PC-3 (cell line): ENCODE measurements around the gene PNMA1. TPM values are rescaled to one million over a fixed set of nuclear protein-coding genes. Genes with fewer than 3 reads are reported as not detected.
A peak's percentile ranks its signal among the peaks of the same experiment; 100 is the strongest.
"Not testable (repeated sequence)": the region's sequence is repeated elsewhere in the genome, so short reads cannot be mapped to it uniquely, and the experiment has no call there.

Experiments
- ATAC-seq: fragments of 200-7000 bp; cut with Tn5 transposase; 2 replicates; pipeline ENCODE4 v1.9.1; 2020; ENCODE audit warnings: mild to moderate bottlenecking, moderate library complexity
- BruUV-seq: library from RNA; stranded (reverse); fragments of 400-500 nt; replicated peaks from 2 replicates; lab custom pipeline; 2021; lab: Mats Ljungman, UMichigan
- CTCF ChIA-PET: fragments of 300-600 bp; sonication (Branson Sonifier 250); formaldehyde crosslinking; loops from one replicate; lab custom pipeline; 2022; ENCODE audit warnings: antibody characterized with exemption; lab: Charles Lee
- POLR2A ChIA-PET: fragments of 300-600 bp; sonication (Branson Sonifier 250); formaldehyde crosslinking; loops from one replicate; lab custom pipeline; 2022; ENCODE audit warnings: antibody characterized with exemption; ENCODE audit not compliant: unreplicated experiment; lab: Charles Lee
- DNase-seq: peaks from one replicate; pipeline ENCODE4 v3.0.0-alpha.2; 2015
- H2AFZ ChIP-seq: fragments of 300-600 bp; sonication (generic); 2 replicates; pipeline ENCODE4 v1.6.0; 2016; ENCODE audit warnings: antibody characterized with exemption, low read length
- H3F3A ChIP-seq: fragments of 300-600 bp; sonication (generic); one replicate; pipeline ENCODE4 v1.6.0; 2017; ENCODE audit warnings: antibody characterized with exemption, low read length, control low read depth, mild to moderate bottlenecking; ENCODE audit not compliant: unreplicated experiment
- H3K27ac ChIP-seq: fragments of 300-600 bp; sonication (generic); 2 replicates; pipeline ENCODE4 v1.5.1; 2016; ENCODE audit warnings: mild to moderate bottlenecking, low read length
- H3K27me3 ChIP-seq: fragments of 300-600 bp; sonication (generic); 2 replicates; pipeline ENCODE4 v1.6.1; 2016; ENCODE audit warnings: low read length, mixed read lengths
- H3K36me3 ChIP-seq: fragments of 300-600 bp; sonication (generic); 2 replicates; pipeline ENCODE4 v1.6.1; 2016; ENCODE audit warnings: low read depth, mixed run types, low read length, mixed read lengths
- H3K4me1 ChIP-seq: fragments of 300-600 bp; sonication (generic); 2 replicates; pipeline ENCODE4 v1.5.1; 2016; ENCODE audit warnings: low read length; ENCODE audit not compliant: insufficient read depth
- H3K4me2 ChIP-seq: fragments of 300-600 bp; sonication (generic); 2 replicates; pipeline ENCODE4 v1.6.0; 2016; ENCODE audit warnings: low read length
- H3K4me3 ChIP-seq: fragments of 300-600 bp; sonication (generic); 2 replicates; pipeline ENCODE4 v1.5.1; 2016; ENCODE audit warnings: mild to moderate bottlenecking, low read length, mixed read lengths
- H3K79me2 ChIP-seq: fragments of 300-600 bp; sonication (generic); 2 replicates; pipeline ENCODE4 v1.6.1; 2017; ENCODE audit warnings: low read length, mixed read lengths
- H3K9ac ChIP-seq: fragments of 300-600 bp; sonication (generic); 2 replicates; pipeline ENCODE4 v1.6.0; 2016; ENCODE audit warnings: mild to moderate bottlenecking, low read length
- H3K9me2 ChIP-seq: fragments of 300-600 bp; sonication (generic); replicated peaks from 2 replicates; pipeline ENCODE4 v1.6.1; 2016; ENCODE audit warnings: mixed run types, low read length, mixed read lengths
- H3K9me3 ChIP-seq: fragments of 300-600 bp; sonication (generic); 2 replicates; pipeline ENCODE4 v1.6.1; 2016; ENCODE audit warnings: low read length, mixed read lengths
- H4K20me1 ChIP-seq: fragments of 300-600 bp; sonication (generic); 2 replicates; pipeline ENCODE4 v1.6.1; 2016; ENCODE audit warnings: low read length, mixed read lengths
- CTCF ChIP-seq: fragments of 300-600 bp; sonication (generic); conservative IDR thresholded peaks from 2 replicates; pipeline ENCODE4 v1.5.1; 2017; ENCODE audit warnings: antibody characterized with exemption, low read depth, mild to moderate bottlenecking, low read length
- EZH2 ChIP-seq: fragments of 300-600 bp; sonication (generic); IDR thresholded peaks from one replicate; pipeline ENCODE4 v1.6.1; 2017; ENCODE audit warnings: antibody characterized with exemption, mild to moderate bottlenecking, low read length; ENCODE audit not compliant: unreplicated experiment
- EZH2phosphoT487 ChIP-seq: fragments of 300-600 bp; sonication (generic); IDR thresholded peaks from 2 replicates; pipeline ENCODE4 v1.6.1; 2018; ENCODE audit warnings: mild to moderate bottlenecking, antibody characterized with exemption, low read length, borderline replicate concordance
- intact Hi-C: fragments of 100-400 bp; cut with micrococcal nuclease; formaldehyde crosslinking; loops from 2 replicates; pipeline ENCODE4 v1.9.0; 2023
- total RNA-seq: library from RNA; depleted of rRNA; stranded (reverse); fragments of >200 nt; gene quantifications from 2 replicates; pipeline ENCODE4 v1.2.3, GENCODE V29; 2014

The PNMA1 gene
- total RNA-seq, 1 experiment from 2014 or later, result 30.8 TPM

GRCh38 chr14:73712071-73712506 lies 2.1 kb downstream of the PNMA1 start:
- no peaks in the 10 kb centered on the region for H3K27me3 ChIP-seq
- ChIA-PET CTCF (interaction anchor here (0.6 to 1.5 kb wide), 2 partner anchors 12 to 204 kb away, joined by 3 to 4 read pairs; no protein-coding TSS in a partner anchor), POLR2A (no interaction called here)
- peak overlapping the region; percentile 96 for H3K9ac ChIP-seq
- peaks cover 44% of the 10 kb centered on the region for H3K79me2 ChIP-seq
- peak overlapping the region; percentile 78 for H3K27ac ChIP-seq
- no peaks in the 10 kb centered on the region for H3K9me2 ChIP-seq
- H3K4me3 ChIP-seq, result peak overlapping the region; percentile 99
- TF ChIP-seq EZH2phosphoT487, result no peak
- TF ChIP-seq CTCF, result no peak
- no peak for TF ChIP-seq EZH2
- peak; percentile 44 for ATAC-seq
- BruUV-seq, result no TSS peak
- peaks cover 5% of the 10 kb centered on the region for H3F3A ChIP-seq
- peak; percentile 75 for DNase-seq
- H3K9me3 ChIP-seq, result no peaks in the 10 kb centered on the region
- H4K20me1 ChIP-seq, result peaks cover 16% of the 10 kb centered on the region
- intact Hi-C loops, result loop anchor here (1.0 to 5.0 kb wide), 3 partner anchors 16 to 80 kb away; no protein-coding TSS in a partner anchor
- H3K4me1 ChIP-seq, result peaks cover 14% of the 10 kb centered on the region
- H2AFZ ChIP-seq, result no peak overlapping the region
- H3K36me3 ChIP-seq, result 0 out of 2 replicates have a peak, but pooled peaks cover 2% of the 10 kb centered on the region
- H3K4me2 ChIP-seq, result peak overlapping the region; percentile 90

GRCh38 chr14:73710737-73711136 lies 3.4 kb downstream of the PNMA1 start:
- TF ChIP-seq CTCF (no peak), EZH2 (no peak), EZH2phosphoT487 (no peak)
- Histone ChIP-seq H3K9me2 (no peaks in the 10 kb centered on the region), H3K9ac (no peak overlapping the region), H3K4me3 (no peak overlapping the region), H3K79me2 (peaks cover 44% of the 10 kb centered on the region), H4K20me1 (peaks cover 16% of the 10 kb centered on the region), H3K27me3 (no peaks in the 10 kb centered on the region), H3K4me1 (peaks cover 14% of the 10 kb centered on the region), H3K4me2 (no peak overlapping the region), H3K9me3 (no peaks in the 10 kb centered on the region), H3K36me3 (no peaks in the 10 kb centered on the region), H3F3A (peaks cover 5% of the 10 kb centered on the region), H2AFZ (no peak overlapping the region), H3K27ac (no peak overlapping the region)
- intact Hi-C loops, result loop anchor here (5.0 kb wide), 2 partner anchors 48 to 78 kb away; no protein-coding TSS in a partner anchor
- CTCF ChIA-PET, result no interaction called here
- no TSS peak for BruUV-seq
- POLR2A ChIA-PET, result no interaction called here
- no peak for DNase-seq
- ATAC-seq, result no peak

- CTCF ChIA-PET, result no interaction called here
- POLR2A ChIA-PET, result no interaction called here
- no peaks in the 10 kb centered on the region for H3K9me3 ChIP-seq
- no peaks in the 10 kb centered on the region for H3K27me3 ChIP-seq
- intact Hi-C loops, result loop anchor here (5.0 kb wide), 2 partner anchors 48 to 78 kb away; no protein-coding TSS in a partner anchor
- TF ChIP-seq EZH2, result no peak
- no peak for TF ChIP-seq EZH2phosphoT487
- TF ChIP-seq CTCF, result no peak
- peaks cover 6% of the 10 kb centered on the region for H3K4me1 ChIP-seq
- H3K79me2 ChIP-seq, result peaks cover 44% of the 10 kb centered on the region
- H3F3A ChIP-seq, result peaks cover 2% of the 10 kb centered on the region
- BruUV-seq, result no TSS peak
- no peak overlapping the region for H2AFZ ChIP-seq
- no peak overlapping the region for H3K4me2 ChIP-seq
- no peak overlapping the region for H3K4me3 ChIP-seq
- ATAC-seq, result no peak
- H4K20me1 ChIP-seq, result peaks cover 16% of the 10 kb centered on the region
- no peak overlapping the region for H3K27ac ChIP-seq
- no peak overlapping the region for H3K9ac ChIP-seq
- no peaks in the 10 kb centered on the region for H3K36me3 ChIP-seq
- H3K9me2 ChIP-seq, result no peaks in the 10 kb centered on the region
- DNase-seq, result no peak
Measured at GRCh38 chr14:73709904-73710469, 4.2 kb downstream of the PNMA1 start.

GRCh38 chr14:73708076-73708475 lies 6.1 kb downstream of the PNMA1 start:
- Histone ChIP-seq H3K79me2 (peaks cover 34% of the 10 kb centered on the region), H4K20me1 (peaks cover 10% of the 10 kb centered on the region)
- POLR2A ChIA-PET, H3K9ac ChIP-seq, H3K9me3 ChIP-seq, DNase-seq, H3F3A ChIP-seq, H3K4me2 ChIP-seq, intact Hi-C loops, BruUV-seq, ATAC-seq, H2AFZ ChIP-seq, H3K9me2 ChIP-seq, H3K27me3 ChIP-seq, H3K4me1 ChIP-seq, H3K36me3 ChIP-seq, H3K4me3 ChIP-seq, H3K27ac ChIP-seq, CTCF ChIA-PET: not testable (repeated sequence)
